Measurements from ENCODE around the gene BAG3. TPM values are rescaled to one million over a fixed set of nuclear protein-coding genes. Genes with fewer than 3 reads are reported as not detected.

BAG3 gene
- total RNA-seq, 2 donors from 2014 or later: 52.0 to 52.4 TPM

DNA sequence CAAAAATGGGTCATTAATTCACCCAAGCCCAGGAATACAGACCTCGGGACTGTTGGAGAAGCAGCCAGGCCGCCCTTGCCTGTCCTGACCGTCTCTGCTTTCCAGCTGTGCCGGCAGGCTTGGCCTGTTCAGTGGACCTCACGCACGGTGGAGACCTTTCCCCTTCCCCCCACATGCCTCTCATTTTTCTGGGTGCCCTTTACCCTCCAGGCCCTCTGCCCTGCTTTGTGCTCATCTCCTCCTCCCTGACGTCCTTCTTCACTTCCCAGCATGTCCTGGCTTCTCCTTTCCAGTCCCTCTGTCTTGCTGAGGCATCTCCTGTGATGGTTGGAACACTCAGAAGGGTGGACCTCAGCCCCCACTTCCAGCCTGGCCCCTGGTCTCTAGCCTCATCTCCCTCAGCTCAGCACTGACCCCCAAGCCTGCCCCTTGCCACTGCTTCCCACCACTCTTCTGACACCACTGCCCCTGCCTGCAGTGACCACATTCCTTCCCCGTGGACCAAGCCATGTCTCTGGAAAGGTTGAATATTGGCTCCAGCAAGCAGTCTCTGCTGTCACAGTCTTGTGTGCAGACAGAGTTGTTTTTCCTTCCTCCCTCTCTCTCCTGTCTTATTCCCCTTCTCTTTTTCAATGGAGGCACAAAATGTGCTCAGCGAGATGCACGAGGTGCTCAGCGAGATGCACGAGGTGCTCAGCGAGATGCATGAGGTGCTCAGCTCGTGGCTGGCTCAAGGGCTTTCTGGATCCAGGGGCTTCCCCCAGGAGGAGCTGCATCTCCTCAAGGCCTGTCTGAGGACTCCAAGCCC, 14.9 kb downstream of the BAG3 start:
- peak overlapping the region; percentile 96 for H3K27ac Mint-ChIP-seq
- no peaks in the 10 kb centered on the region for H3K36me3 Mint-ChIP-seq (ENCODE audit: low read depth)
- H3K4me1 Mint-ChIP-seq: peaks cover 41% of the 10 kb centered on the region

DNA sequence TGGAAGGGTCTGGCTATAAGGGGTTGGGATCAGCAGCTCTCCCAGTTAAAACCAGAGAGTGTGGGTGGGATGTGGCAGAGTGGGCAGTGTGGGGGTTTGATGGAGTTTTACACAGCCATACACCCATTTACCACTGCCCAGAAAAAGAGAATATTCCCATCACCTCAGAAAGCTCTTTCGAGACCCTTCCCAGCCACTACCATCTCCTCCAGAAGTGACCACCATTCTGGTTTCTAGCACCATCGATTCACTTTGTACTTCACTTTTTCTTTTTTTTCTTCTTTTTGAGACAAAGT, 15.5 kb downstream of the BAG3 start:
- Mint-ChIP-seq H3K36me3 (ENCODE audit: low read depth) (no peaks in the 10 kb centered on the region), H3K4me1 (peaks cover 41% of the 10 kb centered on the region), H3K27ac (peak overlapping the region; percentile 87), H3K4me3 (no peak overlapping the region), H3K27me3 (no peaks in the 10 kb centered on the region)
- ATAC-seq: no peak
- no peaks in the 10 kb centered on the region for H3K9me3 ChIP-seq (ENCODE audit: control insufficient read depth, low read length, poor library complexity, severe bottlenecking)
- no peak for DNase-seq

More for the DNA sequence above, 14.9 kb downstream of the BAG3 start:
- Mint-ChIP-seq H3K4me3 (no peak overlapping the region), H3K27me3 (no peaks in the 10 kb centered on the region)
- no peaks in the 10 kb centered on the region for H3K9me3 ChIP-seq (ENCODE audit: control insufficient read depth, low read length, poor library complexity, severe bottlenecking)
- DNase-seq (no peak), ATAC-seq (no peak)

DNA sequence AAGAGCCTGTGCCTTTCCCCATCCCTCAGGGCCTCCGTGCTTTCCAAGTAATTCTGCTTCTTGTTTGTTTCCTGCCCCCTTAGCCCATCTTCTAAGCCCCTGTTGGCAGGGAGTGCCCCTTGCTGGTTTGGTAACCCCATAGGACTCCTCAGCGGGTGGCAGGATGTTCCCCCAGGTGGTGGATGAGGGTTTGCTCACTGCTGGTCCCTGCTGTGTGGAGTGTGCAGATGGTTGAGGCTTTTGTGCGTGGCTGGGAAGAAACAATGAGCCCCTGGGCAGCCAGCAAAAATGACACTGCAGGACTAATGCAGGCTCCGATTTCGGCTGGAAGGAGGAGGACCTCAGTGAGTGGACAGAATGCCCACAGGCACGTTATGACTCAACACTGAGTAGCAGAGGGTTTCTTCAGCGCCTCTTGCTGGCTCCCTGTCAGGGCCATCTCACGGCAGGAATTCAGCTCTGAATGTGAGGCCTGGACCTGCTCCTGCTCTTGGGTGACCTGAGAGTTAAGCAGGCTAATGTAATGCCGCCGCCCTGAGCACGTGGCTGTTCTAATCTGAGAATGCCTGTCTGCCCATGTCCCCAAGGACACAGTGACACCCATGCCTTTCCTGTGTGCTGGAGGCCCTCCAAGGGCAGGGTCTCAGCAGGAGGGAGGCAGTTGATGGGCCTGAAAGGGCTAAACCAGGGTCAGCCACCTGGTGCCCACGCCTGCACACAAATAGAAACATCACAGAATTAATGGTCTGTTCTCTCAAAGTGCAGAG, 16.6 kb downstream of the BAG3 start:
- no peaks in the 10 kb centered on the region for H3K9me3 ChIP-seq (ENCODE audit: control insufficient read depth, low read length, poor library complexity, severe bottlenecking)
- H3K4me1 Mint-ChIP-seq: peaks cover 39% of the 10 kb centered on the region
- H3K27ac Mint-ChIP-seq: peak overlapping the region; percentile 87
- H3K36me3 Mint-ChIP-seq (ENCODE audit: low read depth): no peaks in the 10 kb centered on the region
- no peaks in the 10 kb centered on the region for H3K27me3 Mint-ChIP-seq
- no peak for ATAC-seq
- DNase-seq: no peak
- H3K4me3 Mint-ChIP-seq: no peak overlapping the region

DNA sequence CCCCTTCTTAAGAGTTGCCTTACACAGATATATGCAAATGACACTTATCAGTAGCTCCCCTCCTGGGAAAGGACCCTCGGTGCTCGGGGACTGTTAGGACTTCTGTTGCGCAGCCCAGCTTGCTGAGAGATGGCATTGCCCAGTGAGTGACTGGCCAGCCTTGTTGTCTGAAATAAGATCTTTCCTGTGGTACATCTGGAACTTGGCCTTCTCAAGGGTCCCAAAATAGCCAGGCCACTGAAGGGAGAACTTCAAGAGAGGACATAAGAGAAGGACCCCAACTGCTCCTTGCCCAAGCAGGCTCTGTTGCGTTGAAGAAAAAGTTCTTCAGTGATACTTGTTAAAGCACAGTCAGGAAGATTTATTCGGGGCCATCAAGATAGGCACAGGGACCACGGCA, 17.3 kb downstream of the BAG3 start:
- no peaks in the 10 kb centered on the region for H3K9me3 ChIP-seq (ENCODE audit: control insufficient read depth, low read length, poor library complexity, severe bottlenecking)
- H3K27me3 Mint-ChIP-seq: no peaks in the 10 kb centered on the region
- H3K4me3 Mint-ChIP-seq: no peak overlapping the region
- no peak for ATAC-seq
- H3K27ac Mint-ChIP-seq: no peak overlapping the region
- DNase-seq: no peak
- H3K4me1 Mint-ChIP-seq: peaks cover 37% of the 10 kb centered on the region
- peaks cover 5% of the 10 kb centered on the region for H3K36me3 Mint-ChIP-seq (ENCODE audit: low read depth)

DNA sequence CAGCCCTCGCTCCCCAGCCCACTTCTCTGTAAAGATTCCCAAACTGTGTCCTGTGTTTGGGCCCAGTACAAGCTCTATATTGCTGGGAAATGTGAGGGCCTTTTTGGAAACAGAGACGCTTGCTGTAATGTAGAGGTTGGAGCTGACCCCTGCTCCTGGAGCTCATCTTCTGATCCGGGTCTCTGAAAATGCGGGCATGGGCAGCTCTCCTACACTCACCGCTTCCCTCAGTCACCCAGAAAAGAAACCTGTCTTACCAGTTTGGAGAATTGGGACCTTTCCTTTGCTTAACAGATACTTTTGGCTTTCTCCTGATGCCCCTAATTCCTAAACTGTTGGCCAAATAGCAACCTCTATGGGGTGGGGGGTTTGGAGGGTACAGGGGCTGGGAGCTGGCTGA, 18.2 kb downstream of the BAG3 start:
- H3K4me1 Mint-ChIP-seq: peaks cover 29% of the 10 kb centered on the region
- no peak overlapping the region for H3K4me3 Mint-ChIP-seq
- DNase-seq (no peak), ATAC-seq (no peak)
- H3K27ac Mint-ChIP-seq: no peak overlapping the region
- H3K9me3 ChIP-seq (ENCODE audit: control insufficient read depth, low read length, poor library complexity, severe bottlenecking): no peaks in the 10 kb centered on the region
- peaks cover 7% of the 10 kb centered on the region for H3K36me3 Mint-ChIP-seq (ENCODE audit: low read depth)
- H3K27me3 Mint-ChIP-seq: no peaks in the 10 kb centered on the region

DNA sequence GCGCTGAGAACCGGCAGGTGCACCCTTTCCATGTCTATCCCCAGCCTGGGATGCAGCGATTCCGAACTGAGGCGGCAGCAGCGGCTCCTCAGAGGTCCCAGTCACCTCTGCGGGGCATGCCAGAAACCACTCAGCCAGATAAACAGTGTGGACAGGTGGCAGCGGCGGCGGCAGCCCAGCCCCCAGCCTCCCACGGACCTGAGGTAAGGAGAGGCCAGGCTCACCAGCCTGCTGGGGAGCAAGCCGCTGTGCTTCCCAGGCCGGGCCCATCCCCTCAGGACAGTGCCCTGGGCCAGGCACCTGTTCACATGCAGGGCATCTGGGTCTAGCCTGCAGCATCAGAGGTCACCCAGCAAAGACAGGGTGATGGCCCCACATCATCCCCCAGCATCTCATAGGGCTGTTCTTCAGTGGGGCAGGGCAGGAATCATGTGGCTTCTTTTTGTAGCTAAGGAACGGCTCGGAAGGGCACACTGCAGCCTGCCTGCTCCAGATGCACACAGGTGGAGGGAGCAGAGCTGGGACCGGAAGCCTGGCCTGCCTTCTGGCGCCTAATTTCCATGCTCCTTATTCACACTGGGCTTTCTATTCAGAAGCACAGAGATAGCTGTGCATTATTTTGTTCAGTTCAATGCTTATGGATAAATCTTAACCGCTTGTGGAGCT, 18.9 kb downstream of the BAG3 start:
- Mint-ChIP-seq H3K4me1 (peaks cover 24% of the 10 kb centered on the region), H3K27me3 (no peaks in the 10 kb centered on the region), H3K36me3 (ENCODE audit: low read depth) (peaks cover 7% of the 10 kb centered on the region), H3K27ac (no peak overlapping the region), H3K4me3 (no peak overlapping the region)
- ATAC-seq (no peak), DNase-seq (no peak)
- H3K9me3 ChIP-seq (ENCODE audit: control insufficient read depth, low read length, poor library complexity, severe bottlenecking): no peaks in the 10 kb centered on the region

DNA sequence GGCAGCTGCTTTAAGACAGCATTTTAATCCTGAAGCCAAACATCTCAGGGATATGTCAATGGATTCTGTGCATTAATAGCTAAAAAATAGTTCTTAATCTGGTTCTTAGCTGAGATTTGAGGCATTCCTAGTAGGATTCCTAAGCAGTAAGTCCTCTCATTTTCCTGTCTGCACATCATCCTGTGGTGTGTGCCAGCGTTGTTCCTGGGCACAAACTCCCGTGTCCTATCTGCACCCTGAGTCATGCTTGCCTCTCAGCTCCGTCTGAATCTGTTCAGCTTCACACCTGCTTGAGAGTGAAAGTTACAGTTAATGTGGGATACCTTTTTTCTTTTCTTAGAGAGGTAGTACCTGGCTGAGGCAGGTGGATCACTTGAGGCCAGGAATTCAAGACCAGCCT, 19.5 kb downstream of the BAG3 start:
- Mint-ChIP-seq H3K27me3 (no peaks in the 10 kb centered on the region), H3K36me3 (ENCODE audit: low read depth) (peaks cover 7% of the 10 kb centered on the region), H3K4me3 (no peak overlapping the region), H3K27ac (no peak overlapping the region), H3K4me1 (peaks cover 24% of the 10 kb centered on the region)
- no peak for ATAC-seq
- DNase-seq: no peak
- H3K9me3 ChIP-seq (ENCODE audit: control insufficient read depth, low read length, poor library complexity, severe bottlenecking): no peaks in the 10 kb centered on the region

DNA sequence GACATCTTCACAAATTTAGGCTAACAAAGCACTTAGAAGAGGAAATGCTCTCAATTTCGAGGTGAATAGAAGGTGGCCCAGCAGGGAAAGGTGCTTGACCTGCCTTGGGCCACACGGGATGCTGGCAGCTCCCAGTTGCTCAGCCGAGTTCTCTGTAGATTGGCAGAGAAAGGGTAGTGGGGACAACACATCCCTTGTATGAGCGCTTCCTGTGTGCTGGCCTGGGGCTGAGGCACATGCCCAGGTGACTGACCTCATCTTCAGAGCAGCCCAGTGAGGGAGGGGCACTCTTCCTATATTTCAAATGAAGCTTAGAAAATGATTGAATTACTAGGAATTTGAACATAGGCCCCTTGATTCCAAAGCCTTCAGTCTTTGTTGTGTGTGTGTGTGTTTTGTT, 20.2 kb downstream of the BAG3 start:
- no peak overlapping the region for H3K27ac Mint-ChIP-seq
- H3K27me3 Mint-ChIP-seq: no peaks in the 10 kb centered on the region
- no peaks in the 10 kb centered on the region for H3K9me3 ChIP-seq (ENCODE audit: control insufficient read depth, low read length, poor library complexity, severe bottlenecking)
- peaks cover 7% of the 10 kb centered on the region for H3K36me3 Mint-ChIP-seq (ENCODE audit: low read depth)
- ATAC-seq (no peak), DNase-seq (no peak)
- H3K4me3 Mint-ChIP-seq: no peak overlapping the region
- peaks cover 20% of the 10 kb centered on the region for H3K4me1 Mint-ChIP-seq

DNA sequence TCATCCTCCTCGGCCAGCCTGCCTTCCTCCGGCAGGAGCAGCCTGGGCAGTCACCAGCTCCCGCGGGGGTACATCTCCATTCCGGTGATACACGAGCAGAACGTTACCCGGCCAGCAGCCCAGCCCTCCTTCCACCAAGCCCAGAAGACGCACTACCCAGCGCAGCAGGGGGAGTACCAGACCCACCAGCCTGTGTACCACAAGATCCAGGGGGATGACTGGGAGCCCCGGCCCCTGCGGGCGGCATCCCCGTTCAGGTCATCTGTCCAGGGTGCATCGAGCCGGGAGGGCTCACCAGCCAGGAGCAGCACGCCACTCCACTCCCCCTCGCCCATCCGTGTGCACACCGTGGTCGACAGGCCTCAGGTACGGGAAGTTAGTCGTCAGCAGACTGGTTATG, 21.1 kb downstream of the BAG3 start:
- DNase-seq: no peak
- no peak for ATAC-seq
- peaks cover 11% of the 10 kb centered on the region for H3K36me3 Mint-ChIP-seq (ENCODE audit: low read depth)
- H3K4me3 Mint-ChIP-seq: no peak overlapping the region
- H3K27ac Mint-ChIP-seq: no peak overlapping the region
- H3K4me1 Mint-ChIP-seq: peaks cover 15% of the 10 kb centered on the region
- H3K9me3 ChIP-seq (ENCODE audit: control insufficient read depth, low read length, poor library complexity, severe bottlenecking): no peaks in the 10 kb centered on the region
- no peaks in the 10 kb centered on the region for H3K27me3 Mint-ChIP-seq

DNA sequence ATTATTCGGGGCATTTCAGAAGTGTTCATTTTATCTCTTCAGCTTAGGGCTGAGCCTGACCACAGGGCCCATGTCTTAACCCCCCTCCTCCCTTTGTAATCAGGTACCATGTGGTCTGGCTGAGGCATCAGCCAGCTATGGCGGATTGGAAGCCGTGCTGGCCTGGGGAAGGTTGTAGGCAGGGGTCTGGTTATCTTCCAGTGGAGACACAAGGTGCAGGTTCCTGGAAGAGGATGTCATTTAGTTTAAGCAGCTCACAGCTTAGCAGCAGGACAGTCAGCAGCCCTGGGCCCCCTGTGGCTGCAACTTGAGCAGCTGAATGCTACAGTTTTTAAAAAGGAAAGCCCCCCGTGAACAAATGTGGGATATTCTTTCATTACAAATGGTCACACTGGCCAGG, 22.1 kb downstream of the BAG3 start:
- H3K4me1 Mint-ChIP-seq: peaks cover 9% of the 10 kb centered on the region
- peak overlapping the region; percentile 6 for H3K27ac Mint-ChIP-seq
- peaks cover 11% of the 10 kb centered on the region for H3K36me3 Mint-ChIP-seq (ENCODE audit: low read depth)

DNA sequence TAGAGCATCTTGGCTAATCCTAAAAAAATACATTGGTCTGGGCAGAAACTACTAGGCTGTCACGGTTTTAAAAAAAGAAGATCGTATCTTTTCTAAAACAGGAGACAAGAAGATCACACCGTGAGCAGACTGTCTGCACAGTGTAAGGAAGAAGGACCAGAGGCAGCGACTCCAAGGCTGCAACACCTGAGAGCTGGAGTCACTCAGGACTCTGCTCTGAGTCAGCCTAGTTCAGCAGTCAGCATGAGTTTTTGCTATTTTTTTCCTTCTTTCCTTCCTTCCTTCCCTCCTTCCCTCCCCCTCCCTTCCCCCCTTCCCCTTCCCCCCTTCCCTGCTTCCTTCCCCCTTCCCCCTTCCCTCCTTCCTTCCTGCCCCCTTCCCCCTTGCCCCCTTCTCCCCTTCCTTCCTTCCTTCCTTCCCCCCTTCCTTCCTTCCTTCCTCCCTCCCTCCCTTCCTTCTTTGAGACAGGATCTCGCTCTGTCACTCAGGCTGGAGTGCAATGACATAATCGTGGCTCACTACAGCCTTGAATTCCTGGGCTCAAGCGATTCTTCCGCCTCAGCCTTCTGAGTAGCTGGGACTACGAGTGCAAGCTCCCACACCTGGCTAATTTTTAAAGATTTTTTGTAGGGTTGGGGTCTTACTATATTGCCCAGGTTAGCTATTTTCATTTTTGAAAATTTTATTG, 24.4 kb downstream of the BAG3 start:
- DNase-seq (no peak), ATAC-seq (no peak)
- H3K27me3 Mint-ChIP-seq: no peaks in the 10 kb centered on the region
- H3K27ac Mint-ChIP-seq: no peak overlapping the region
- H3K9me3 ChIP-seq (ENCODE audit: control insufficient read depth, low read length, poor library complexity, severe bottlenecking): no peaks in the 10 kb centered on the region
- H3K4me3 Mint-ChIP-seq: no peak overlapping the region
- H3K4me1 Mint-ChIP-seq: peaks cover 10% of the 10 kb centered on the region
- peaks cover 11% of the 10 kb centered on the region for H3K36me3 Mint-ChIP-seq (ENCODE audit: low read depth)

More for the DNA sequence above, 22.1 kb downstream of the BAG3 start:
- Mint-ChIP-seq H3K27me3 (no peaks in the 10 kb centered on the region), H3K4me3 (no peak overlapping the region)
- no peak for DNase-seq
- ATAC-seq: no peak
- no peaks in the 10 kb centered on the region for H3K9me3 ChIP-seq (ENCODE audit: control insufficient read depth, low read length, poor library complexity, severe bottlenecking)

DNA sequence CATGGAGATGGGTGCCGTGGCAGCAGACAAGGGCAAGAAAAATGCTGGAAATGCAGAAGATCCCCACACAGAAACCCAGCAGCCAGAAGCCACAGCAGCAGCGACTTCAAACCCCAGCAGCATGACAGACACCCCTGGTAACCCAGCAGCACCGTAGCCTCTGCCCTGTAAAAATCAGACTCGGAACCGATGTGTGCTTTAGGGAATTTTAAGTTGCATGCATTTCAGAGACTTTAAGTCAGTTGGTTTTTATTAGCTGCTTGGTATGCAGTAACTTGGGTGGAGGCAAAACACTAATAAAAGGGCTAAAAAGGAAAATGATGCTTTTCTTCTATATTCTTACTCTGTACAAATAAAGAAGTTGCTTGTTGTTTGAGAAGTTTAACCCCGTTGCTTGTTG, 25.9 kb downstream of the BAG3 start:
- H3K27ac Mint-ChIP-seq: no peak overlapping the region
- H3K4me3 Mint-ChIP-seq: no peak overlapping the region
- no peaks in the 10 kb centered on the region for H3K27me3 Mint-ChIP-seq
- peaks cover 11% of the 10 kb centered on the region for H3K36me3 Mint-ChIP-seq (ENCODE audit: low read depth)
- DNase-seq: no peak
- H3K9me3 ChIP-seq (ENCODE audit: control insufficient read depth, low read length, poor library complexity, severe bottlenecking): no peaks in the 10 kb centered on the region
- ATAC-seq: no peak
- H3K4me1 Mint-ChIP-seq: peaks cover 16% of the 10 kb centered on the region
